ENCODE results near the gene TRAF1. TPM values are rescaled to one million over a fixed set of nuclear protein-coding genes. Genes with fewer than 3 reads are reported as not detected.

The TRAF1 gene, protein sequence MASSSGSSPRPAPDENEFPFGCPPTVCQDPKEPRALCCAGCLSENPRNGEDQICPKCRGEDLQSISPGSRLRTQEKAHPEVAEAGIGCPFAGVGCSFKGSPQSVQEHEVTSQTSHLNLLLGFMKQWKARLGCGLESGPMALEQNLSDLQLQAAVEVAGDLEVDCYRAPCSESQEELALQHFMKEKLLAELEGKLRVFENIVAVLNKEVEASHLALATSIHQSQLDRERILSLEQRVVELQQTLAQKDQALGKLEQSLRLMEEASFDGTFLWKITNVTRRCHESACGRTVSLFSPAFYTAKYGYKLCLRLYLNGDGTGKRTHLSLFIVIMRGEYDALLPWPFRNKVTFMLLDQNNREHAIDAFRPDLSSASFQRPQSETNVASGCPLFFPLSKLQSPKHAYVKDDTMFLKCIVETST
- total RNA-seq (2013; cell fraction: nucleolus; rRNA removed) = 317 and 349 TPM in 2 replicates
- 144 and 153 TPM in 2 replicates for total RNA-seq (2014; rRNA removed)
- total RNA-seq (2014; rRNA removed; fragmentation: Illumina TruSeq; extraction: Trizol) = 111 and 116 TPM in 2 replicates
- total RNA-seq (2021) = 163 and 164 TPM in 2 replicates
- 44.2 TPM for polyA plus RNA-seq (2011; ENCODE audit: low read depth)
- 106 and 147 TPM in 2 replicates for polyA plus RNA-seq (2011; rRNA removed)
- 186 and 209 TPM in 2 replicates for polyA plus RNA-seq (2011; cell fraction: cytosol; rRNA removed)
- 205 and 241 TPM in 2 replicates for polyA plus RNA-seq (2011; cell fraction: nucleus; rRNA removed)
- 65.1 and 86.6 TPM in 2 replicates for polyA plus RNA-seq (2012)
- 82.8 and 140 TPM in 2 replicates for polyA plus RNA-seq (2014; fragmentation: Illumina TruSeq; extraction: Trizol)
- polyA plus RNA-seq (2014; fragmentation: Nextera tagmentation; extraction: Ambion mirVana) = 10 to 100 TPM; 13.8 to 16.6 TPM
- polyA plus RNA-seq (2014; rRNA removed) = 153 and 156 TPM in 2 replicates
- 10 to 100 TPM; 69.6 to 79.5 TPM for polyA plus RNA-seq (2016; fragmentation: Nextera tagmentation; extraction: Ambion mirVana)
- polyA minus RNA-seq (2011; rRNA and poly(A)+ RNA removed) = 194 and 283 TPM in 2 replicates
- 61.2 and 66.6 TPM in 2 replicates for polyA minus RNA-seq (2011; cell fraction: cytosol; rRNA and poly(A)+ RNA removed)
- 99.3 and 141 TPM in 2 replicates for polyA minus RNA-seq (2011; cell fraction: nucleus; rRNA and poly(A)+ RNA removed)
- Bru-seq, nascent RNA = percentile 99 among the genes with signal in this experiment
- BruChase-seq, experiment 1, labeled RNA remaining after a 6-hour chase = percentile 97 among the genes with signal in this experiment
- percentile 96 among the genes with signal in this experiment for BruChase-seq, experiment 2, labeled RNA remaining after a 2-hour chase
- long read RNA-seq, experiment 1, full-length matches to known transcripts = 2 of 131 reads
- long read RNA-seq, experiment 1, partial matches to known transcripts = 115 of 131 reads
- long read RNA-seq, experiment 1, other reads (novel, unspliced or antisense) = 14 of 131 reads
- long read RNA-seq, experiment 2, full-length matches to known transcripts = 2 of 173 reads
- long read RNA-seq, experiment 2, partial matches to known transcripts = 118 of 173 reads
- long read RNA-seq, experiment 2, other reads (novel, unspliced or antisense) = 53 of 173 reads

DNA sequence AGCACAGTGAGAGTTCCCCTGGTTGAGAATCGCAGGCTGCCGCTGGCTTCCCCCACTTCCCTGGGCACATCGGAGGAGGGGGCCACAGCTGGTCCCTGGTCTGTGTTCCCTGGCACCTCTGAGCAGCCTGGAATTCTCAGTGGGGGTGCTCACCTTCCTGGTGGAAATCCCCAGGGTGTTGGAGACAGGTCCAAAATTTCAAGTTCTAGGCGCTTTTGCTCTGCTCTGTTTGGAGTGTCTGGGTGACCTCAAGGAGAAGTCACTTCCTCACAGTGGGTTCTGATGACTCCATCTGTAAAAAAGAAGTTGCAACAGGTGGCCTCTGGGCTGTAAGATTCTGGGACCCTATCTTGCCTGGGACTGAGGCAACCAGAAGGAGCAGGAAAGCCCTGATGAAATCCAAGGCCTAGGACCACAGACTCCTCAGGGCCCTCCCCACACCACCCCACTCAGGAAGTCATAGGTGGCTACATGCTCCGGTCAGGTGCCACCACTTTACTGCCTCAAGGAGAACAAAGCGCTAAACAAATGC is at the start of gene TRAF1:
TRAF1 (minus strand) TSS at position 400 of the 532 bp plus-strand sequence. CDS start 721 bp downstream, outside the sequence.
- H3K79me2 ChIP-seq (ENCODE audit: control insufficient read depth, insufficient read depth, low read length) = peaks cover 89% of the 10 kb centered on the region
- H3K4me1 ChIP-seq (ENCODE audit: control insufficient read depth, insufficient read depth, low read length) = peaks cover 43% of the 10 kb centered on the region
- TSS peak; percentile 68 for BruUV-seq (replicated peaks)
- no peaks in the 10 kb centered on the region for H4K20me1 ChIP-seq (ENCODE audit: control insufficient read depth, insufficient read depth)
- ChIA-PET POLR2A (interaction anchor here (0.5 to 18.1 kb wide), 12 partner anchors 8 to 195 kb away, joined by 3 to 383 read pairs (median 6); no protein-coding TSS in a partner anchor), CTCF (interaction anchor here (0.7 to 7.6 kb wide), 10 partner anchors 8 to 171 kb away, joined by 3 to 110 read pairs (median 4); no protein-coding TSS in a partner anchor), SMC1A (ENCODE audit: uncharacterized antibody, unreplicated experiment) (interaction anchor here (1.0 to 26.1 kb wide), 9 partner anchors 10 to 133 kb away, joined by 3 to 522 read pairs (median 5); partner anchors contain the start of gene FBXW2), RAD21 (ENCODE audit: unreplicated experiment) (interaction anchor here (0.7 to 11.9 kb wide), 12 partner anchors 8 to 145 kb away, joined by 3 to 196 read pairs (median 4); partner anchors contain the start of gene PHF19)
- peaks cover 0 to 2% of the 10 kb centered on the region in 2 experiments; a peak in 2 of 4 replicates for H3K36me3 ChIP-seq (ENCODE audit: control insufficient read depth in 2 of 2, insufficient read depth in 2 of 2, low read length in 1 of 2)
- FAIRE-seq (no peak), ATAC-seq (peak; percentile 14), DNase-seq (ENCODE audit: low read depth, low spot score) (no peak)
- peak within 1 kb of the TSS; percentile 38 for H3K4me2 ChIP-seq (ENCODE audit: control insufficient read depth, insufficient read depth)
- no peaks in the 10 kb centered on the region for H3K9me3 ChIP-seq (replicated peaks; ENCODE audit: control insufficient read depth, insufficient read depth, low read length)
- H3K9ac ChIP-seq (ENCODE audit: control insufficient read depth, insufficient read depth, low read length) = peak within 1 kb of the TSS; percentile 99
- peak within 1 kb of the TSS; percentile 88 for H3K4me3 ChIP-seq
- 0% methylated on average over 6 of the region's 6 CpGs for WGBS (ENCODE audit: insufficient coverage, insufficient replicate concordance, low lambda C conversion rate, missing lambda C conversion rate)
- in situ Hi-C loops (cut with MboI) = no loop called here
- no peaks in the 10 kb centered on the region for H3K27me3 ChIP-seq (replicated peaks in 1 of 2; ENCODE audit: control insufficient read depth in 2 of 2, insufficient read depth in 2 of 2, low read length in 1 of 2)
- intact Hi-C loops (cut with micrococcal nuclease; ENCODE audit: unreplicated experiment) = loop anchor here (2.0 to 10.0 kb wide), 3 partner anchors 34 to 342 kb away; partner anchors contain the start of gene CDK5RAP2
- no peak within 1 kb of the TSS for H2AFZ ChIP-seq (ENCODE audit: control insufficient read depth, low read depth, low read length)
- H3K27ac ChIP-seq (ENCODE audit: control insufficient read depth, insufficient read depth) = peak within 1 kb of the TSS; percentile 99
- peak; percentile 90 for TF ChIP-seq IKZF1 (conservative IDR thresholded peaks at IDR 0.05)
- TF ChIP-seq WRNIP1 (IDR thresholded peaks at IDR 0.05; ENCODE audit: borderline replicate concordance, low read depth, low read length) = peak; percentile 91; the same call in 1 of the 2 replicates
- TF ChIP-seq, protein P1, sequence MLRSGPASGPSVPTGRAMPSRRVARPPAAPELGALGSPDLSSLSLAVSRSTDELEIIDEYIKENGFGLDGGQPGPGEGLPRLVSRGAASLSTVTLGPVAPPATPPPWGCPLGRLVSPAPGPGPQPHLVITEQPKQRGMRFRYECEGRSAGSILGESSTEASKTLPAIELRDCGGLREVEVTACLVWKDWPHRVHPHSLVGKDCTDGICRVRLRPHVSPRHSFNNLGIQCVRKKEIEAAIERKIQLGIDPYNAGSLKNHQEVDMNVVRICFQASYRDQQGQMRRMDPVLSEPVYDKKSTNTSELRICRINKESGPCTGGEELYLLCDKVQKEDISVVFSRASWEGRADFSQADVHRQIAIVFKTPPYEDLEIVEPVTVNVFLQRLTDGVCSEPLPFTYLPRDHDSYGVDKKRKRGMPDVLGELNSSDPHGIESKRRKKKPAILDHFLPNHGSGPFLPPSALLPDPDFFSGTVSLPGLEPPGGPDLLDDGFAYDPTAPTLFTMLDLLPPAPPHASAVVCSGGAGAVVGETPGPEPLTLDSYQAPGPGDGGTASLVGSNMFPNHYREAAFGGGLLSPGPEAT (IDR thresholded peaks at IDR 0.05; ENCODE audit: low read depth) = peak; percentile 61; the same call in 1 of the 2 replicates
- TF ChIP-seq NFXL1 (IDR thresholded peaks at IDR 0.05; ENCODE audit: borderline replicate concordance) = no peak
- TF ChIP-seq JUNB (IDR thresholded peaks at IDR 0.05) = 0 out of 2 replicates have a peak, but pooled peaks have one; percentile 26
- TF ChIP-seq, protein P2, sequence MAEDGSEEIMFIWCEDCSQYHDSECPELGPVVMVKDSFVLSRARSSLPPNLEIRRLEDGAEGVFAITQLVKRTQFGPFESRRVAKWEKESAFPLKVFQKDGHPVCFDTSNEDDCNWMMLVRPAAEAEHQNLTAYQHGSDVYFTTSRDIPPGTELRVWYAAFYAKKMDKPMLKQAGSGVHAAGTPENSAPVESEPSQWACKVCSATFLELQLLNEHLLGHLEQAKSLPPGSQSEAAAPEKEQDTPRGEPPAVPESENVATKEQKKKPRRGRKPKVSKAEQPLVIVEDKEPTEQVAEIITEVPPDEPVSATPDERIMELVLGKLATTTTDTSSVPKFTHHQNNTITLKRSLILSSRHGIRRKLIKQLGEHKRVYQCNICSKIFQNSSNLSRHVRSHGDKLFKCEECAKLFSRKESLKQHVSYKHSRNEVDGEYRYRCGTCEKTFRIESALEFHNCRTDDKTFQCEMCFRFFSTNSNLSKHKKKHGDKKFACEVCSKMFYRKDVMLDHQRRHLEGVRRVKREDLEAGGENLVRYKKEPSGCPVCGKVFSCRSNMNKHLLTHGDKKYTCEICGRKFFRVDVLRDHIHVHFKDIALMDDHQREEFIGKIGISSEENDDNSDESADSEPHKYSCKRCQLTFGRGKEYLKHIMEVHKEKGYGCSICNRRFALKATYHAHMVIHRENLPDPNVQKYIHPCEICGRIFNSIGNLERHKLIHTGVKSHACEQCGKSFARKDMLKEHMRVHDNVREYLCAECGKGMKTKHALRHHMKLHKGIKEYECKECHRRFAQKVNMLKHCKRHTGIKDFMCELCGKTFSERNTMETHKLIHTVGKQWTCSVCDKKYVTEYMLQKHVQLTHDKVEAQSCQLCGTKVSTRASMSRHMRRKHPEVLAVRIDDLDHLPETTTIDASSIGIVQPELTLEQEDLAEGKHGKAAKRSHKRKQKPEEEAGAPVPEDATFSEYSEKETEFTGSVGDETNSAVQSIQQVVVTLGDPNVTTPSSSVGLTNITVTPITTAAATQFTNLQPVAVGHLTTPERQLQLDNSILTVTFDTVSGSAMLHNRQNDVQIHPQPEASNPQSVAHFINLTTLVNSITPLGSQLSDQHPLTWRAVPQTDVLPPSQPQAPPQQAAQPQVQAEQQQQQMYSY (CRISPR knock-in tag; IDR thresholded peaks at IDR 0.05) = no peak
- no peak for TF ChIP-seq ZZZ3 (IDR thresholded peaks at IDR 0.05; ENCODE audit: control insufficient read depth, insufficient read length, low read depth)
